Right lobe of liver (tissue), 4 donors: ENCODE results near the gene KCNN3.

Experiments
- POLR2A ChIP-seq: fragments of 450-650 bp; IDR thresholded peaks from one replicate; pipeline ENCODE4 v1.6.1; 2017; ENCODE audit warnings: antibody characterized with exemption, mild to moderate bottlenecking
- TF ChIP-seq, protein P1 (sequence below), 4 donors: fragments of 200-600 bp in 3 of 4; fragments of 450-650 bp in 1 of 4; IDR thresholded peaks; one replicate each; pipeline versions ENCODE4 v1.5.1 to v1.8.0; 2016 to 2022; ENCODE audit warnings: antibody characterized with exemption in 4 of 4, mild to moderate bottlenecking in 2 of 4
- donor health status: DM: no; HTN: no; CAD: no.
- donor health status: DM: no; HTN: no; CAD: no.
- donor health status: DM: no; HTN: yes; CAD: no.

DNA sequence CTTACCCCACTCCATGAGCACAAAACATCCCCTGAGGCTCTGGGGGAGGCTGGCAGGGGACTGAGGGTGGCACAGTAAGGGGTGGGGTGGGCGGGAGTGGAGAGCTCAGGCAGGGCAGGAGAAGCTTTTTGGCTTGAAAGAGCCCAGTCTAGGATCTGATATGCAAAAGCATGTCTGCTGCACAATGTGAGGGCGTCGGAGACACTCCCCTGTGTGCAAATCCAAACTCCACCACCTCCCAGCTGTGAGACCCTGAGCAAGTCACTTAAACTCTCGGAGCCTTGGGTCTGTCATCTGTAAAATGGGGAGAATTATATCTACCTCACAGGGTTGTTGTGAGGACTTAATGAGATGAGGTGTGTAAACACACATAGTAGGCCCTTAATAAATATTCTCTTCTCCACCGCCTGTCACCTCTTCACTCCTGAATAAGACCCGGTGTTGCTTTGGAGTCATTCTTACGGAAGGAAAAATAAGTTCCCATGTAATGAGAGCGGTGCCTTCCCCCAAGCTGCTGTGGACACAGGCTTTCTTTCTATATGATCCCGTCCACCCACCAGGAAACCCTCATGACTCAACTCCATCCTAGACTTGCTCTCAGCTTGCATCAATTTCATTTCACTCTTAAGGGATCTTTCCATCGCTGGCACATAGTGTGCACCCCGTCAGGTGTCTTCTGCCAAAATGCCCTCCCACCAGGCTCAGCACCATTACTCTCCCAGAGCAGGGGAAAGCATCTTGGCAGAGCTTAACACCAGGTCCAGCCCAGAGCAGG is 12.5 kb downstream of the KCNN3 start:
- TF ChIP-seq, protein P1, sequence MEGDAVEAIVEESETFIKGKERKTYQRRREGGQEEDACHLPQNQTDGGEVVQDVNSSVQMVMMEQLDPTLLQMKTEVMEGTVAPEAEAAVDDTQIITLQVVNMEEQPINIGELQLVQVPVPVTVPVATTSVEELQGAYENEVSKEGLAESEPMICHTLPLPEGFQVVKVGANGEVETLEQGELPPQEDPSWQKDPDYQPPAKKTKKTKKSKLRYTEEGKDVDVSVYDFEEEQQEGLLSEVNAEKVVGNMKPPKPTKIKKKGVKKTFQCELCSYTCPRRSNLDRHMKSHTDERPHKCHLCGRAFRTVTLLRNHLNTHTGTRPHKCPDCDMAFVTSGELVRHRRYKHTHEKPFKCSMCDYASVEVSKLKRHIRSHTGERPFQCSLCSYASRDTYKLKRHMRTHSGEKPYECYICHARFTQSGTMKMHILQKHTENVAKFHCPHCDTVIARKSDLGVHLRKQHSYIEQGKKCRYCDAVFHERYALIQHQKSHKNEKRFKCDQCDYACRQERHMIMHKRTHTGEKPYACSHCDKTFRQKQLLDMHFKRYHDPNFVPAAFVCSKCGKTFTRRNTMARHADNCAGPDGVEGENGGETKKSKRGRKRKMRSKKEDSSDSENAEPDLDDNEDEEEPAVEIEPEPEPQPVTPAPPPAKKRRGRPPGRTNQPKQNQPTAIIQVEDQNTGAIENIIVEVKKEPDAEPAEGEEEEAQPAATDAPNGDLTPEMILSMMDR (IDR thresholded peaks at IDR 0.05), result no peak
- TF ChIP-seq POLR2A, result no peak
